SK-N-MC (cell line): ENCODE measurements around the gene ABCG1.

Experiments used
- EZH2 ChIP-seq: fragments of 200-600 bp; sonication (generic); IDR thresholded peaks from one replicate; pipeline ENCODE4 v1.6.1; 2017; ENCODE audit warnings: antibody characterized with exemption
- FOXP2 ChIP-seq: optimal IDR thresholded peaks from 2 replicates; pipeline ENCODE3; 2011; ENCODE audit warnings: mild to moderate bottlenecking, moderate library complexity; ENCODE audit not compliant: insufficient read depth; ENCODE audit errors: extremely low read length, control extremely low read depth
- POLR2AphosphoS5 ChIP-seq: IDR thresholded peaks from 2 replicates; pipeline ENCODE4 v1.6.1; 2012; ENCODE audit warnings: mild to moderate bottlenecking, low read depth, low read length, borderline replicate concordance

DNA sequence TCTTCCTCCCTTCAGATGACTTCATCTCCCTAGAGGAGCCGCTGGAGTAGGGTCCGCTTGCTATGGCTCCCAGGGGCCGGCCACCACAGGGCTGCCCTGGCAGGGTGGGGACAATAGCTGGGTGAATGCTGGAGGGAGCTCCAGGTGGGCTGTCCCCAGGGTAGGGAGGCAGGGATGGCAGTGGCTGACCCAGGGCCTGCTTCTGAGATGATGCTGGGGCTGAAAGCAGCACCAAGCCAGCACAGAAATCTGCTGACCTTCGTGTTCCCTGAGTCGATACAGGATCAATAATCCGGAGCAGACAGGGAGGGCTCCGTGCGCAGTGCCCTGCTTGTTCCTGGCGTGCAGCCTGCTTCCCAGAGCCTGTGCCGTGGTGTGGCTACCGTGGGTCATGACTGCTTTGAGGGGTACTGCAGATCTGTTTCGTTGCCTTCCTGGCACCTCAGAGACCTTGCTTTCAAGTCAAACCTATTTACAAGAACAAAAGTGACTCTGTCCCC, 62.3 kb downstream of the ABCG1 start:
- no peak for TF ChIP-seq POLR2AphosphoS5
- no peak for TF ChIP-seq EZH2
- TF ChIP-seq FOXP2, result no peak
